Suppressor macrophage treated with lipopolysaccharide for 1 hour (primary cell): ENCODE results near the gene FRMD5.

ENCODE experiments used
- DNase-seq, 3 donors: peaks; one replicate each; pipeline ENCODE4 v3.0.0-alpha.2; 2020 to 2022

The FRMD5 gene

GRCh38 chr15:43919540-43920253 is 275.4 kb downstream of the FRMD5 start:
- no peak for DNase-seq

DNA sequence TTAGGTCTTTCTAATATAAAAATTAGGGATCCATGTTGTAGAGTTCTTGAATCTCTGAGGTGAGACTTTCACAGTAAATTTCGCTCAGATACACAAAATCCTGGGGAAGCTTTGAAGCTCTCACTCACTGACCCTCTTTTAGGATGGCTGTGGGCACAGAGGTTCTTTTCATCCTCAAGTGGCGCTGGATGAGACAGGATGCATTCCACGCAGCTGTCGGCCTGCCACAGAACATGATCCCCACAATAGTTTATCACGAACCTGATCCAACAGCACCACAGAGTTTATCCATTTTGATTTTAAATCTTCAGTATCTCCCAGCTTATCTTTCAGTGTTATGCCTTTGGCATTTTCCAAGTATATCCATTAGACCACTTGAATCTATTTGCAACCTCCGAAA is 276.4 kb downstream of the FRMD5 start:
- DNase-seq = no peak

GRCh38 chr15:43916326-43916660 is 278.8 kb downstream of the FRMD5 start:
- DNase-seq = no peak

DNA sequence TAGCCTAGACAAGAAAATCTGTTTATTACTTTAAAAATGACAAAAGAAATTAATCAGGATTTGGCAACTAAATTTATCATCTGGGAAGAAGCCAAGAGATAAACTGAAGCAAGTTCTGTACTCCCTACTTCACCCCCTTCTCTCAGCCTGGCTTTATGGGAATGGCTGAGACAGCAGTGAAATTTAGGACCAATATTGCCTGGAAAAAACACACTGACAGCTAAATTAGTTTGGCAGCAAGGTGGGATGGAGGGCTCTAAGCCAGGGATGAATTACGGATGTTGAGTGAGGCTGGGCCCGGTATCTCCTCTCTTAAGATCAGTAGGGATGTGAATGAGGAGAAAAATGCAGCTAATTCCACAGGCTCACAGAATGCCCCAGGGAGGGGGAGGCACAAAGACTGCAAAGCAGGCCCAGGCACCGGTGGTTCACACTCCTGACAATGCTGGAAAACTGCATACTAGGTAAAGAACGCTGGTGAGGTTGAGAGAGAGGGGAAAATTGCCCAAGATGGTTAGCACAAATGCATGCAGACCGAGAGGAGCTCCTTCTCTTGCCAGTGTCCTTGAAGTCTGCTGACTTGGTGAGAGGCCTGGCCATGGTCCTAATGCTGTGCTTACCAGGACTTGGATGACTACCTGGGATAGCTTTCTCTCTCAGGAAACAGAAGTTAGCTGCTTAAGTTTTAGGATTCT is 279.3 kb downstream of the FRMD5 start:
- DNase-seq = no peak

GRCh38 chr15:43913941-43914340 is 281.1 kb downstream of the FRMD5 start:
- no peak for DNase-seq

DNA sequence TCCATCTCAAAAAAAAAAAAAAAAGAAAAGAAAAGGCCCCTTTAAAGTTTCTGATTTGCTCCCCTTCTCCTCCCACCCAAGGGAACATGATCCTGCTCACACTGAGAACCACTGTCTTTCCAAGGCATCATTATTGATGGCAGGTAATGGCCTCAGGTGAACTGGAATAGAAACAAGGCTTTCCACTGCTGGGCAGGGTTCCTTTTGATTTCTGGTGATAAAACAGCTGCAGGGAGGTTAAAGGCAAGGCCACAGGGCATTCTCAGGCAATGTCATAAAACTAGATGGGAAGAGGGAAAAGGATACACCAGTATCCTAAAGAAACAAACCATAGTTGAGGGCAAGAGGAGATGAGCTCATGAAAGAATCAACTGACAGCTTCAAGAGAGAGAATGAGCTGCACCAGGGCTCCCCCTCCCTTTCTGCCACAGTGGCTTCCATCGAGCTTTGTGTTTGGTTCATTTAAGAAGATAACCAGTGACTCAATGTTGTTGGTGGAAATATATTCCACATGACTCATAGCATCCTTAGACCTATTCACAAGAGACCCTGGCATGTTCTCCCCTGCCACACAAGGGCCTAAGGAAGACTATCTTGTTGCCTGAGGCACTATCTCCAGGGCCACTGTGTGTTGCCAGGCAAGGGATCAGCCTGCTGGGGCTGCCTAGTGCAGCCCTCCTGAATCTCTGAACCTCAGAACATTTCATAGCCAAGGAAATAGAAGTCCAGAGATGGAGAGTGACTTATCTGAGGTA is 281.9 kb downstream of the FRMD5 start:
- peak; percentile 5 to 27 (median 10) for DNase-seq

DNA sequence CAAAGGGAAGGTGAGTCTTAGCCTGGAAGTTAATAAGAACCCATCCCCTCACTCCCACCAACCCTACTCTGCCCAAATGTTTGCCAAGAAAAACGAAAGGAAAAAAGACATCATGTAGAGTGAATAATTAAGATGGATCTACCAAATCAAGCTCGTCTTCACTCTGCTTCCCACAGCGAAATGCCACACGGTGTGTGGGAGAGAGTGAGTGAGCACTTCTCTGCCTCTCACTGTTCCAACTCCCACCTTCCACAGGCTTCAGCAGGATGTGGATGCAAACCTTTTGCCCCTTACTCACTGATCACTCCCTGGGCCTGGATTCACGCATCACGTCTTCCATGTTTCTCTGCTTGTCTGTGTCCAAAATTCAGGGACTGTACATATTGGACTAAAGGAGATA is 282.9 kb downstream of the FRMD5 start:
- DNase-seq = no peak

DNA sequence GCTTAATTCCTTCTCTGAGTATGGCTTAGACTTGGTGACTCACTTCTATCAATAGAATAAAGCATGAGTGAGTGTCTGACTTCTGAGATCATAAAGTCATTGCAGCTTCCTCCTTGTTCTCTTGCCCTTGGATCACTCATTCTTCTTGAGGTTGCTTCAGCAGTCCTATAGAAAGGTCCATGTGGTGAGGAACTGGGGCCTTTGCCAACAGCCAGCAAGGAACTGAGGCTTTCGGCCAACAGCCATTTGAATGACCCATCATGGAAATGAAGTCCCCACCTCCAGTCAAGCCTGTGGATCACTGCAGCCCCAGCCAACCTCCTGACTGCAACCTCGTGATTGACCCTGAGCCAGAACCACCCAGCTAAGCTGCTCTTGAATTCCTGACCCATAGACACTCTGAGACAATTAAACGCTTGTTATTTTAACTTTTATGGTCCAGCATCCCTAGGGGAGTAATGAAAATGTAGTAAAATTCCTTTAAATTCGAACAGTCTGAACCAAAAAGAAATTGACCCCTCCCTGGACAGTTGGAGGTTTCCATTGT is 283.8 kb downstream of the FRMD5 start:
- peak; percentile 63 to 79 (median 67) for DNase-seq

DNA sequence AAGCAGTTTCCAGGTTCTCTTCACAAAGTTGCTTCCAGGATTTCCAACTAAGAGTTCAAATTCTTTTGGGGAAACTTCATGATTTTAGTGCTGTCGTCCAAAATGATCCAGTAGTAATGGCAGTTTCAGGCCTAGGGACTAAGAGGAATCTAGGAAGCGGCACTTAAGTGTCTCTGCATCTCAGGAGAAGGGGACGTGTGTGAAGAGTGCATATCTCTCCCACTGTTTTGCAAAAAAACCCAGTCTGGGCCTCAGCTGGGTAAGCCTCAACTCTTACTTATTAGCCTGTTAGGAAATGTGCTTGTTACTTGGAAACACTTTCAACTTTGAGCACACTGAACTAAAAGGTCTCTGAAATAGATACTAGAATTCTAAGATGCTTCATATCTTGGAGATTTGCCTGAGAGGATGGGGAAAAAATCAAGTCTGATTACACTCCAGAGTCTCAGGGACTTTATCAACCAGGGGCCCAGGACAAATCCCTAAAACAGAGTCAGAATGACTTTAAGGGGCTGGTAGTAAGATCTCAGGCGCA is 286.5 kb downstream of the FRMD5 start:
- DNase-seq = no peak

- no peak for DNase-seq
Observed at GRCh38 chr15:43905755-43906154, 289.3 kb downstream of the FRMD5 start.

GRCh38 chr15:43903864-43904290 is 291.2 kb downstream of the FRMD5 start:
- DNase-seq = peak; percentile 69 to 76 (median 74)

GRCh38 chr15:43901495-43901894 is 293.6 kb downstream of the FRMD5 start:
- DNase-seq = no peak

- DNase-seq = no peak
Observed at GRCh38 chr15:43900996-43901395, 294.1 kb downstream of the FRMD5 start.

DNA sequence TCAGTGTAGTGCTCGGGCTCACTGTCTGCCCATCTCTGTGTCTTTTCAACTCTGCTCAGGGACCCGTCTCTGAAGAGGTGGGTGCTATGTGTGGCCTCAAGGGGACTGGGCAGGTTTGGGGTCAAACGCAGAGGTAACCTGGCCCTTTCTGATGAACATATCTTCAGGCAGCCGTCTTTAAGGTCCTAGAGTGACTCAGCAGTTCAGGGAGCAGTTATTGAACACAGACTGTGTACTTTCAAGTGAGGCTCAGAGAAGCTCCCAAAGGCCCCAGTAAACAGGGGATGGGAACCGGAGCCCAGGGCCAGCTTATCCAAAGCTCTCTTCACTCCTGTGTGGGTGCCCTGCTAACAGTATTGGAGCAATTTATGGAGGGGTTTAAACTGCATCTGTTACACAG is 295.1 kb downstream of the FRMD5 start:
- DNase-seq = no peak

DNA sequence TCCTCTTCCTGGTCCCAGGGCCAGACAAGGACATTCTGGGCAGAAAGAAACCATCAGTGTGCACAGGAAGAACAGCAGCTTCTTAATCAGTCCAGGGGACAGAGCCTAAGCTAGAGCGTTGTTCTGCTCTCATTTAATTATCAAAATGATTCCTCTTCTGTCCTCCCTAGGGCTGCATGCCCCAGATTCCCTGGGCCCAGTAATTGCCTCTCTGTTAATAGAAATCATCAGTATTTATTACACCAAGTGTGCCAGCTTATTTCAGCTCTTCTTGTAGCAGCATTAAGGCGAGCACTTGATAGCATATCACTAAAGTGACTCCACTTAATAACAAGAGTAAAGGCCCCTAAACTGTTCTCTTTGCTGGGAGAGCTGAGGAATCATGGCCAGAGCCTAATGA is 296.2 kb downstream of the FRMD5 start:
- DNase-seq = no peak

DNA sequence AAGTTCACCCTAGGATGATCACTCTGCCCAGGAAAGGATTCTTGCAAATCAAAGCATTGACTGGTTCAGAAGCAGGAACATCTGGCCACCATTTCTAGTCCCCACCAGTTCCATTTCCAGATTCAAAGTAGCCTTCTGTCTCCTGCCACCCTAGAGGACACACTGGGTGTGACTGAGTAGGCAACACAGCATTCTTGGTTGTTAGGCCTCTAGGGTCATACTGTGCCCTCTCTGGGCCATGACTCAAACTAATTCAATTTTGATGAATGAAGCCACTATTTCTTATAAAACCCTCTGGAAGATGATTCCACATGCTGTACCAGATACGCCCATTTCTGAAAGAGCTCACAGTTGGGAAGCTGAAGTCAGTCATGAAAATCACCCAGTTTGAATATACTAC is 298.5 kb downstream of the FRMD5 start:
- no peak for DNase-seq

GRCh38 chr15:43895586-43895985 is 299.5 kb downstream of the FRMD5 start:
- no peak for DNase-seq

DNA sequence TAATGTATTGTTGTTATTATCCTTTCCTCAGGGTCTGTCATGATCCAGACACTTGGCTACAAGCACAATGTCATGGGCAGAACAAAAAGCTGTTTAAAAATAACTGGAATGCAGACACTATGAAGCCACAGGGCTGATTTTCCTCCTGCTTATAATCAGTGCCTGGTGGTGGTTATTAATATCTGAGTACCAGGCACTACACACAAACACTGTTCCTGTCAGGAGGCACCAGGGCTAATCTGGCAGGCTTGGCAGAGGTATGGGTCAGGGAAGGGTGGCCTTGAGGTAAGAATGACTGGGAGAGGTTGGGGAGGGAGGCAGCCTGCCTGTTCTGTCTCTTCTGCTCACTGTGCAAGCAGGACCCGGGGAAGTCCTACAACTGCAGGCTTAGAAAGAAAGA is 301.1 kb downstream of the FRMD5 start:
- DNase-seq = no peak

GRCh38 chr15:43889042-43889441 is 306.0 kb downstream of the FRMD5 start:
- DNase-seq = no peak

GRCh38 chr15:43887901-43888300 is 307.2 kb downstream of the FRMD5 start:
- no peak for DNase-seq

- no peak for DNase-seq
Observed at GRCh38 chr15:43886558-43886957, 308.5 kb downstream of the FRMD5 start.

GRCh38 chr15:43883571-43883970 is 311.5 kb downstream of the FRMD5 start:
- DNase-seq = no peak

GRCh38 chr15:43881944-43882343 is 313.1 kb downstream of the FRMD5 start:
- no peak for DNase-seq
